SHP77 treated with DMSO at 0.1 percent for 48 hours (cell line): ENCODE data around the gene DSCAM.
"Not testable (repeated sequence)": the region's sequence is repeated elsewhere in the genome, so short reads cannot be mapped to it uniquely, and the experiment has no call there.

Experiments used
- DNase-seq: peaks from one replicate; lab custom pipeline; 2025; lab: John Stamatoyannopoulos, UW

DSCAM gene

DNA sequence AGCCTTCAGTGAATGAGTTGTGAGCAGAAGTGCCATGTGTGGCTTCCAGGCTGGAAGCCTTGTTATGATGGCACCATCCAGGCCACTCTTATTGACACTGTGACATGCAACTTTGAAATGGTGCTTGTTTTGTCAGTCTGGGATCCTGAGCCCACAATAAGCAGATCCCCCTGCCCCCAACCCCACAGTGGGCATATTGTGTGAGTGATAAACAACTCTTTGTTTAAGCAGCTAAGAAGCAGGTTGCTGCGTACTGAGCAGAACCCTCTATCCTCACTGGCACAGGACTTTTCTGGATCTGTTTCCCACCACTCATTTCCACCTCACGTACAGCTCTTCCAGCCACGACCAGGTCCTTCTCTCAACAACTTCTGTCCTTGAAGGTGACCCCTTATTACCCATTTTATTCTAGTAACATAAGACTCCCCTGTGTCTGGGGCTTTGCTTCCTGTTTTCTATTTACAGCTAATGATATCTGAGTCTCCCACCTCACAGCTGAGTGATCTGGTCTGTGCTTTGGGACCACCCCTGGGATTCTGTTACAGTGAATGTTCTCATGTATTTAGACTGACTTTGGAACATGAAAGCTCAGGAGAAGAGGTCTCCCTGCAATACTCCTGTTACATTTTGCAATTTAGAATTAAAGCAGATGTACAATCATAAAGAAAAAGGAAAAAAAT, 604.2 kb downstream of the DSCAM start:
- no peak for DNase-seq

DNA sequence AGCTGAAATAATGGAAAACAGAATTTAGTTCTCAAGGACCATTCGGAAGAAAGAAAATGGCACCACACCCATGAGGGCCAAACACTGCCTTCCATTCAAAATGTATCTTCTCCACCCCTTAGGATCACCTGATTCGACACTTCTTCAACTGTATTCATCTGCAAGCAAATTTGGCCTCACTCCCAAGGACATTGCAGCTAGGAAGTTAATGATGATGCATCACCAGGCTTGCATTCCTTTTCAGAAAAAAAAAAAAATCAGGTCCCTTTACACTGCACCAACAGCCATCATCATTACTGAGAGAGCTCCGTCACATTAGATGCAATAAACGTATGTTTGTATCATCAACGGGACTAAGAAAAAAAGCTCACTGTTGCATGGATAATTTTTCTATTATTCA, 611.4 kb downstream of the DSCAM start:
- no peak for DNase-seq

DNA sequence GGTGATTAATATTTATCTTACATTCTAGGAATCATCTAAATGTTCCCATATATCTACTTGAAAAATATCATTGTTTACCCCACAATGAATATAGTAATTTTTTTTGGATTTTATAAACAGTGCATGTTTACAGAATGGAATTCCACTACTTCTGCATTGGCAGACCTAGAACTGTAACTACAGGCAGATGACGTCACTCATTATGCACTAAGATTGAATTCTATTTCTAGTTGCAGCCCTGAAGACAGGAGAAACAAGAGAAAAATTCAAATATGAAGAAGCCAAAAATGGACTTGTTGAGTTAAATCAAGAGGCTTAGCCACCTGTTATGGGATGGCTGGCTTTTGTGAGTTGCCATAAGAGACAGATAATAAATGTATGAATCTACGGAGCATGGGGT, 615.0 kb downstream of the DSCAM start:
- no peak for DNase-seq

DNA sequence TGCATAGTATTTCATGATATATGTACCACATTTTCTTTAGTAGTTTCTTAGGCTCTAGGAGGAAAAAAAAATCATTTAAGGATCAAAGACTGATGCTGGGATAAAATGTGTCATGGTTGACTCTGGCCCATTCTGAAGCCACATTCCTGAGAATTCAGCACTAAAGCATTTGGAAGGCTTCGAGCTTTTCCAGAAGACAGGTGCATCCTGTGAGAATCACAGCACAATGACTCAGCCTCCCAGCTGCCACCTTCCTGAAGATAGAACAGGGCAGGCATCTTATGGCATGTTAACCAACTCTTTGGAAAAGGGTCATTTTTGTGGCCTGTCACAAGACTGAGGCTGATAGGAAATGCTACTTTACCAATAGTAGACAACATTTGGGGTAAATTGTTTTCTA, 619.9 kb downstream of the DSCAM start:
- DNase-seq: no peak

DNA sequence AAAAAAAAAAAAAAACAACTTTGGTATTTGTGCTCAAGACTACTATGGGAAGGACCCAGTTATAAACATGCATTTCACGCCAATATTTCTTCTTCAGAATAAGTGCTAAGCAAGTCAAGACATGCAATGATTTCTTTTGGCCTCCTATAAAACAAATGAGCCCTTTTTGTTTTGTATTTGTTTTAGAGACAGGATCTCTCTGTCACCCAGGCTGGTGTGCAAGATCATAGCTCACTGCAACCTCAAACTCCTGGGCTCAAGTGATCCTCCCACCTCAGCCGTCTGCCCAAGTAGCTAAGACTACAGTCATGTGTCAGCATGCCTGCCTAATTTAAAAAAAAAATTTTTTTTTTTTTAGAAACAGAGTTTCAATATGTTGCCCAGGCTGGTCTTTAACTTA, 631.0 kb downstream of the DSCAM start:
- DNase-seq: no peak

DNA sequence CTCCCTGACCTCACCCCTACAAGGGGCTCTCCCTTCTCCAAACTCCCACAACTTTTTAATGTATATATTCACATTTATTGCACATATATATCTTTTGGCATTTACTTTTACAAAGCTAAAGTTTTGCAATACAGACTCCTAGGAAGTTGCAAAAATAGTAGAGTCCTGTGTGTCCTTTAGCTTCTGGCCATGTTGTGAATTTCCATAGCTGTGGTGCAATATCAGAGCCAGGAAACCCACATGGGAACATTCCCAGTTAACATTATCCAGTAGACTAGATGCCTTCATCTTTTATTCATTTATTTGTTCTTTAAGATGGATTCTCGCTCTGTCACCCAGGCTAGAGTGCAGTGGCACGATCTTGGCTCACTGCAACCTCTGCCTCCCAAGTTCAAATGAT, 636.7 kb downstream of the DSCAM start:
- DNase-seq: no peak

DNA sequence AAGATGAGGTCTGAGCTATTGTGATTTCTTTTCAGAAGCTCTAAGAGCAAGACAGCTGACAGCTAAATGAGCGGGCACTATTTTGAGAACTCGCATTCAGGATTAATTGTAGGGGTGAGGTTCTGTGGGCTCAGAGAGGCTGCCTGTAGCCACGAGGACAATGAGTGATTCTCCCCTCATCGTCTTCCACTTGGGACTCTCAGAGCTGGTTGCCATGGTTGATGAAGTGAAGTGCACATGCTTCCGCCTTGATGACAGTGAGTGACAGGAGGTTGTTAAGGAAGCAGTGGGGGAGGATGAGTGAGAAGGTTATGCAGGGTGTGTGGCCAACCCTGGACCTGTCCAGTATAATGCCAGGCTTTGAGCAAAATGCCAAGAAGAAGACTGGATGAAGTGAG, 638.0 kb downstream of the DSCAM start:
- DNase-seq: no peak

DNA sequence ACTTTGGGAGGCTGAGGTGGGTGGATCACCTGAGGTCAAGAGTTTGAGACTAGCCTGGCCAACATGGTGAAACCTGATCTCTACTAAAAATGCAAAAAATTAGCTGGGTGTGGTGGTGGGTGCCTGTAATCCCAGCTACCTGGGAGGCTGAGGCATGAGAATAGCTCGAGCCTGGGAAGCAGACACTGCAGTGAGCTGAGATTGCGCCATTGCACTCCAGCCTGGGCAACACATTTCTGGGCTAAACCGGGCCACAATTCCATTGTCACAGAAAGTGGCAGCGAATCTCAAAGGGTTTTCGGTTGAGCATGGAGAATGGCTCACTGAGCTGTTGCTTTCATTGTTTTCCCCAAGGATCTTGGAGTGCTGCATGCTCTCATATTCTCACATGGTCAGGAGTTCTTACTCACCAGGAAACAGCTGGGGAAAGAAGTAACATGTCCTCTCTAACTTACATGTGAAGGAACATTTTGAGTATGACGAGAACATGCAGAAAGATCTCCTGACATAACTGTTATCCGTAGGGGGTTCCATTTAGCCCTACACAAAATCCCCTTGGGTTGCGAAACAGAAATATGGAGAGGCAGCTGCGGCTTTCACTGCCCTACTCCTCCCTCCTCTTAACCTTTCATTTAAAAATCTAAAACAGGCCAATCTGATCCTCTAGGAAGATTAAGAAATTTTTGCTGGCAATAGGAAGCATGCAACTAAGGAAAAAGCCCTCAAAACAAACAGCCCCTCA, 638.6 kb downstream of the DSCAM start:
- DNase-seq: no peak

DNA sequence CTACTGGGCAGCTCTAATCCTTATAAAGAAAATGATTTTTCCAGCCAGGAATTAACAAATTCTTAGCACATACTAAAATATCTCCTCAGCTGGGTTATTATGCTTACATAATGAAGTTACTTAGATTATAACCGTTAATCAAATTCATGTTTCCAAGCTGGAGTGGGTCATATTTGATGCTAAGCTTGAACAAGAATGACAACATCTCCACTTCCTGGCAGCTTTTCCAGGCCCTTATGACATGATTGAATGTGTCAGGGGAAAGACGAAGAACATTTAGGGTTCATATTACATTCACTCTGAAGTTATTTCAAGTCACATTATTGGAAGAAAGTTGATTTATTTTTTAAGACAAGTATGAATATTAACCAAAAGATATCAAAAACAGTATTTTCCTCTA, 646.0 kb downstream of the DSCAM start:
- DNase-seq: no peak

DNA sequence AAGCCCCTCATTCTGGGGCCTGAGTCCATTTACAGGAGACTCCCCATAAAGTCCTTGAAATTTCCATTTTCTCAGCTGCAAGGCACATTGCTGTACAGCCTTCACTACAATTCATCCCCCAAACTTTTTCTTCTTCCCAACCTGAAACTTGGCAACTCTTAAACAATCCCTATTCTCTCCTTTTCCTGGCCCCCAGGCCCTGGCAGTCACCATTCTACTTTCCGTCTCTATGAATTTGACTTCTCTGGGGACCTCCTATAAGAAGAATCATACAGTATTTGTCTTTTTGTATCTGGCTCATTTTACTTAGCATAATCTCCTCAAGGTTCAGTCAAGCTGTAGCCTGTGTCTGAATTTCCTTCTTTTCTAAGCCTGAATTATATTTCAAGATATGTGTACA, 646.8 kb downstream of the DSCAM start:
- no peak for DNase-seq

DNA sequence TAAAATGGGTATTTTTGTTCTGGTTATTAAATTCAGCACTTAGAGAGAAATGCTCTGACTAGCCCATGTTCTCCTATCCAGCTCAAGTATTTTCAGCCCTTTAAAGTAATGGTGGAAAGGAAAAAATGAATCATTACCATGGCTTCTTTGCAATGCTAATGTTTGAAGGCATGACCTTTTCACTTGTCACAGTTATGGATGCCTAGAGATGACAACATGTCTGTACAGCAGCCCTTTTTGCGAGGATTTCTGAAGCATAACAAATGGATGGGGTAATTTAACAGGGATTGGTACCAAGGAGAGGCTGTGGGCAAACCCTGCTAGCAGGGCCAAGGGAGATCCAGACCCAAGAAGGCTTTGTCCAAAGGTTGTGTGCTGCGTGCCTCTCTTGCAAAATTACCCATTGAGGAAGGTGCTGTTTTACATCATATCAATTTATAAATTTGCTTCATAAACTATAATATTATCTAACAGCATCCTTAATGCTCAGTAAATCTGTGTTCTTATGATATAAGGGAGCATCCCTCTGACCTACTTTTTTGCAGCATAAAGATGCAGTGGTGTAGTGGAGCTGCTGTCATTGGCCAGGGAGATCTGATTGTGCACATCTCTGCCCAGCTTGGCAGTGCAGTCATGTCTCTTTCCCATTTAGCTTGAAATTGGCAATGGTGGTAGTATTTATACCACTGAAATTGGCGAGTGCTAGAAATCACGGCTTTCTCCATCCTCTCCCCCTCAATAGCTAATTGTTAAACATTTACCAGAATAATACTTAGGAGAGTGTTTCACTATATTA, 652.6 kb downstream of the DSCAM start:
- no peak for DNase-seq

DNA sequence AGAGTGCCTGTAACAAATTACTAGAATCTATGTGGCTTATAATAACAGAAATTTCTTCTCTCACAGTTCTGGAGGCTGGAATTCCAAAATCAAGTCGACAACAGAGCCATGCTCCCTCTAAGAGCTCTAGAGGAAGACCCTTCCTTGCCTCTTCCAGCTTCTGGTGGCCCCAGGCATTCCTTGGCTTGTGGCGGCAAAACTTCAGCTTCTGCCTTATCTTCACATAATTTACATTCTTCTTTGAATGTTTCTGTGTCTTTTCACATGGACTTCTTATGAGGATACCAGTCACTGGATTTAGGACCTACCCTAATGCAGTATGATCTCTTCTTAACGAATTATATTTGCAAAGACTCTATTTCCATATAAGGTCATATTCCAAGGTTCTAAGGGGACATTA, 655.3 kb downstream of the DSCAM start:
- DNase-seq: no peak

DNA sequence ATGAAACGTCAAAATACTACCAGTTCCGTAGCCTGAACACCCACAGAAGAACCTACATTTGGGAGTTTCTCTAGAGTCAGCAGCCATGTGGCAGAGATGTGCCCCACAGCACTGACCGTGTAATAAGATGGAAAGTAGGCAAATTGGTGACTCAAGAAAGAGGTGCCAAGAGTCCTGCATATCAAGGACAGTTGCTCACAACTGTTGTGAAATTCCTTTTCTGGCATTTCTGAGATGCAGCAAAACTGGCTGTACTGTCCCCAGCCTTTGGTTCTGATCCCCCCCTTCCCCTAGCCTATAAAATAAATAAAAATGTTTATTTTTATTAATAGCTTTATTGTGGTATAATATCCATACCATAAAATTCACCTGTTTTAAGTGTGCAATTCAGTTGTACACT, 655.8 kb downstream of the DSCAM start:
- no peak for DNase-seq

DNA sequence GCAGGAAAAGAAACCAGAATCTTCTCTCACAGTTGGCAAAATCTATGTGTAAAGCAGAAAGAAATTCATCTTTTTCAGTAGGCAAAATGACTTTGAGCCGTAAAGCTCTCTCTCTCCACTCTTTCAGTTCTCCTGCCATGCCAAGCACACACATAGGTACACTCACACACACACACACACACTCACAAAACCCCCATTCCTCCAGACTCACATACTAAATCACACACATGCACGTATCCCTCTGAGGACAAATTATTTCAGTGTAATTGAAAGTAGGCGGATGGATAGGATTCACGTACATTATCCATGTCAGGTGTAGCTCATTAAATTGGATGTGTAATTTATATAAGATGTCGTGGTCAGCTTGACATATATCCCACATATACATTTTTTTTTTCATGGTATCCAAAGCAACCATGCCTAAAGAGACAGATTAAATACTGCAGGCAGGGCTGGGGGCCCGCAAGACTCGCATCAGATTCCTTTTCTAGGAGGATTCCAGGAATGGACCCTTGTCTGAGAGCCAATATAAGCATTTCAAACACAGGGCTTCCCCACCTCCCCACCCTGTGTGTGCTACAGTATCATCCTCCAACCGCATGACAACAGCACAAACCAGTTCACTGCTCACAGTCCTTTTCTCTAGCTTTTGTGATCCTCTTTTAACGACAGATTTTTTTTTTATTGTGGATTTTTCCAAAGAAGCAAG, 658.9 kb downstream of the DSCAM start:
- no peak for DNase-seq

DNA sequence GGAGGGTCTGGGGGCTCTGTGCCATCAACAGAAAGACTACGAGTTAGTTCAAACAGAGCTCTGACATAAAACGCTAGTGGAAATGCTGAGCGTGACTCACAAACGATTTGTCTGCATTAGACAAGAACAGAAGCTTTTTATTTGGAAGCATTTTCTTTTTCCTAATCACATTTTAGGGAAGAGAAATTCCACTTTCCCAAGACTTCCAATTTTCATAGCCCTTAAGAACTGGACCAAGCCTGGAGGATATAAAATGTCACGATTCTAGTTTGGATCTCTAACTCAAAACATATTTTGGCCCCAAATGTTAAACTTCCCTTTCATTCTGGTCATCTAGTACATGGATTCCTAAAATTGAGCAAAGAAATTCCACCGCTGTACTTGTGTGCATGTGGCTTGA, 659.7 kb downstream of the DSCAM start:
- no peak for DNase-seq

DNA sequence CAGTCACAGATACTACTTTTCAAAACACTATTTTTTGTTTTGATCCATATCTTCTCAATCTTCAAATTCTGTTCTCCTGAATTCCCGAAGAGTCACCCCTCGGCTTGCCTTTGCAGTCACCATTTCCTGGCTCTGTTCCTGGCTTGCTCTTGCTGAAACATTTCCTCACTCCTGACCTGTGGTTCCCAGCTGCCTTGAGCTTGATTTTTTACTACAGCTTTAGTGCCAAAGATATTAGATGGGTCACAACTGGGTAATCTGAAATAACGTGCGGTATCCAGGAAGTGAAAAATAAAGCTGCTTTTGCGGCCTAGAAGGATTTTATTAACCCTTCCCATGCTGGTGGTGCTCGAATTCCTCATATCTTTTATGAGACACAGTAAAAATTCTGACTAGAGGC, 660.9 kb downstream of the DSCAM start:
- DNase-seq: no peak

DNA sequence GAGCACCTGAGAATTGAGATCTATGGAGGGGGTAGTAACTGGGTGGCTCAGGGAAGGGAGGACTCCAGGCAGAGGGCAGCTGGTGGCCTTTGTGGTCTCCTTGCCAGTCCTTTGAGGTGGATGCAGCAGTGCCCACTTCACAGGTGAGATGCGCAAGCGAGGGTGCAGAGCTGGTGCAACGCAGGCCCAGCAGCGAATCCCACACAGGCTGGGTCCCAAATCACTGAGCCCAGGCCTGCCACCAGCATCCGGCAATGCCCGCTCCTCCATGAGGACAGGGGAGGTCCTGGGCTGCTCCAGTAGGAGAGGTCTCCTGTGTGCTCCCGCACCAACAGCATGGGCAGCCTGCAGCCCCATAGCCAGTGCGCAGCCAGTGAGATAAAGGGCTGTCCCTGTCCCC, 661.8 kb downstream of the DSCAM start:
- DNase-seq: no peak

DNA sequence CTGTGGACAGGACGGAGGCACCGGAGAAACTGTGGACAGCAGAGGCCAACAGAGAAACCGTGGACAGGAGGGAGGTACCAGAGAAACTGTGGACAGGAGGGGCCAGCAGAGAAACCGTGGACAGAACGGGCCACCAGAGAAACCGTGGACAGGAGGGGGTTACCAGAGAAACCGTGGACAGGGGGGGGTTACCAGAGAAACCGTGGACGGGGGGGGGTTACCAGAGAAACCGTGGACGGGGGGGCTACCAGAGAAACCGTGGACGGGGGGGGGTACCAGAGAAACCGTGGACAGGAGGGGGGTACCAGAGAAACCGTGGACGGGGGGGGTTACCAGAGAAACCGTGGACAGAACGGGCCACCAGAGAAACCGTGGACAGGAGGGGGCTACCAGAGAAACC, 664.5 kb downstream of the DSCAM start:
- DNase-seq: not testable (repeated sequence)

DNA sequence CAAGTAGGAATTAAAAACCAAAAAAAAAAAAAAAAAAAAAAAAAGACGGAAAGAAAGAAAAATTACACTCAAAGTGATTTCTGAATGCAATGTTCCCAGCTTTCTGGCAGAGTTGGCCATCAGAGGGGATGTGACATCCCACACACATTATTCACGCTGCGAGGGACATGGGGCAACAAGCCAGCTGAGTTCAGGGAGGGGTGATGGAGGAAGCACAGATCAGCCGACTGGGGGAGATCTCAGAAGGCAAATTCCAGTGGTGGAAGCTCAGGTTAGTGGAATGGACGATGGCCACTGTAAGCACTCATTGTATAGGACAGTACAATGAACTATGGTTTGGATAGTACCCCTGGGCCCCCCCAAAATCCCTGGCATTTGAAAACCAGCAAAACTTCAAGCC, 667.8 kb downstream of the DSCAM start:
- no peak for DNase-seq

DNA sequence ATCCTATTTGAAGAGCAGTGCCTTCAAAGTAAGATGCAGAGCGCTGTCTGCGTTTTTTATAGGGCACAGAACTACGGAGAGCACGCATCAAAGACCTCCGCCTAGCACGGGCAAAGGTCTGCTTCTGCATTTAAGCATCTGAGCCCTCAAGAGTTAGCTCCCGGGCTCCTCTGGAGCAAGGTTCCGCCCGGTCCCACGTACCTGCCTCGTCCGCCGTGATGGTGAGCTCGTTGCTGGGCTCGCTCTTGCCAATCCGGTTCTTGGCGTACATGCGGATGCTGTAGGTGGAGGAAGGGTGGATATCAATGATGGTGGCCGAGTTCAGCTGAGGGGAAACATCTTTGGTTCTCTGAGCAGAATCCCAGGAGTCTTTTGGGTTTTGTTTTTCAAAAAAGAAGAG, 668.2 kb downstream of the DSCAM start:
- DNase-seq: no peak

DNA sequence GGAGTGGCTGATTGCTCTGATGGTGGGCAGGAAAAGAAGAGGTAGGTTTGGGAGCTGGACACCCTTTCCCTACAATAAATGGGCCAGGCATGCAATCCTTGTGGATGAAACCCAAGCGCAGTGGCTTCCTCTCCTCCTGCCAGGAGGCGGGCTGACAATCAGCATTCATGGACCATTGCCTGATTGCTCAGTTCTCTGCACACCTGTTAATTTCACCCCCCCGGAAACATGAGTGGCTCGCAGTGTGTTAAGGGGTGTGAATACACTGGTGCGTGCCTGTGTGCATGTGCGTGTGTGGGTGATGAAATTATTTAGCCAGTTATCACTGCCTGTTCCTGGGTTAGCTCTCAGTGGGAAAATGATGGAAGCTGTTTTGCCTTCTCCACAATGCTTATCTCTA, 669.0 kb downstream of the DSCAM start:
- DNase-seq: no peak

DNA sequence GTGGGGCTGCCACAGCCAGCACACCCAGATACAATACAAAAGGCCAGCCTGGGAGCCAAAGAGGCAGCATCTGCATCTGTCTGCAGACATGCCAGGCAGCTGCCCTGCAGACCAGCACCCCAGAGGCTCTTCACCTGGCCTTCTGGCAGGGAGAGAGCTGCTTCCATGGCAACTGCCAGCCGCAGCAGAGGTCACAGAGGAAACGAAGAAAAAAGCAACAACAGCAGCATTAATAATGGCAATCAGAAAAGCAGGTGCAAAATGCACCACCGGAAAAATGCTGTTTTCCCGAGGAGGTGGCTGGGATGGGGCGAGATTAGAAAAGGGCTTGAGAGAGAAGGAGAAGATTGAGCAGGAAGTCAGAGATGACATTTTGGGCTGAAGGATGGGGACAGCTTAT, 670.2 kb downstream of the DSCAM start:
- DNase-seq: peak; percentile 74

DNA sequence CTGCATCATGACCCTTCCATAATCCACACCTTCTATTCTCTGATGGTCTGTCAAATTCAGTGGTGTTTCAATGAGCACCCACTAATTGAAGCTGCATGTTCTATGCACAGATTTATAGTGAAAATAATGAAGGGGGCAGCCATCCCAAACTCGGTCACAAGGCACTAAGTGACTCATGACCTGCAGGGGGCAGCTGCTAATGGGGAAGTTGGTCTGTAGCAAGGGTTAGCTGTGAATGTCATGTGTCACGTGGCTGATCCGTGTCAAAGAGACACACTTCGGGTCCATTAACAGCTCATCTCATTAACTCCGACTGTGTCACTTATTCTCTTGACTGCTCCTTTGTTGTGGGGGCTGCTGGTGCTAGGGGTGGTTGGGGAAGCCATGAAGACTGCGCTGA, 673.1 kb downstream of the DSCAM start:
- DNase-seq: no peak
